B cell (primary cell): ENCODE data around the gene SLC6A20. TPM values are rescaled to one million over a fixed set of nuclear protein-coding genes. Genes with fewer than 3 reads are reported as not detected.

ENCODE experiments used
- ATAC-seq: fragments of 200-7000 bp; cut with Tn5 transposase; one replicate; pipeline ENCODE4 v1.10.0; 2021; ENCODE audit warnings: low read depth, mild to moderate bottlenecking, moderate number of reproducible peaks, moderate library complexity
- CTCF ChIA-PET: fragments of 350-600 bp; sonication (Branson Sonifier 250); formaldehyde crosslinking; loops from one replicate; lab custom pipeline; 2021; ENCODE audit warnings: antibody characterized with exemption, inconsistent platforms; lab: Charles Lee
- POLR2A ChIA-PET: fragments of 350-600 bp; sonication (Branson Sonifier 250); formaldehyde crosslinking; loops from one replicate; lab custom pipeline; 2021; ENCODE audit warnings: antibody characterized with exemption; lab: Charles Lee
- DNase-seq: peaks from one replicate; pipeline ENCODE4 v3.0.0; 2013
- H2AFZ ChIP-seq: 2 replicates; pipeline ENCODE4 v1.6.1; 2012; ENCODE audit warnings: mild to moderate bottlenecking, low read depth, low read length; ENCODE audit not compliant: insufficient read depth, poor library complexity, severe bottlenecking
- H3K27ac ChIP-seq, 2 donors: 1 replicate in 1 of 2; 2 replicates in 1 of 2; pipeline ENCODE4 v1.5.1; 2012 to 2013; ENCODE audit warnings: low read length in 2 of 2, mild to moderate bottlenecking in 2 of 2, moderate library complexity in 1 of 2
- H3K27me3 ChIP-seq, 4 experiments: fragments of 200-600 bp in 1 of 4; sonication (generic) in 1 of 4; replicated peaks in 1 of 4; 1 replicate in 2 of 4; 2 replicates in 2 of 4; pipeline versions ENCODE4 v1.6.1 to v1.7.0; 2013 to 2016; ENCODE audit warnings: low read length in 3 of 4, mild to moderate bottlenecking in 2 of 4, mixed read lengths in 1 of 4, moderate library complexity in 1 of 4; ENCODE audit not compliant: insufficient read depth in 4 of 4, control insufficient read depth in 3 of 4; ENCODE audit errors: control extremely low read depth in 1 of 4
- H3K36me3 ChIP-seq, 2 experiments: replicated peaks in 1 of 2; 1 replicate in 1 of 2; 2 replicates in 1 of 2; pipeline versions ENCODE4 v1.6.1 to v1.7.1; 2013; ENCODE audit warnings: low read length in 1 of 2; ENCODE audit not compliant: insufficient read depth in 2 of 2, control insufficient read depth in 1 of 2; ENCODE audit errors: control extremely low read depth in 1 of 2, extremely low read depth in 1 of 2
- H3K4me1 ChIP-seq, 2 donors: fragments of 200-600 bp in 1 of 2; sonication (generic) in 1 of 2; 1 replicate in 1 of 2; 2 replicates in 1 of 2; pipeline versions ENCODE4 v1.5.1 to v1.6.1; 2013 to 2017; ENCODE audit warnings: low read length in 2 of 2; ENCODE audit not compliant: control insufficient read depth in 2 of 2, insufficient read depth in 2 of 2
- H3K4me2 ChIP-seq: replicated peaks from 2 replicates; pipeline ENCODE3; 2012; ENCODE audit warnings: mild to moderate bottlenecking, low read depth, low read length; ENCODE audit not compliant: poor library complexity, severe bottlenecking
- H3K4me3 ChIP-seq, 5 experiments: fragments of 200-600 bp in 1 of 5; sonication (generic) in 1 of 5; 1 replicate in 3 of 5; 2 replicates in 2 of 5; pipeline versions ENCODE4 v1.5.1 to v1.7.0; 2011 to 2016; ENCODE audit warnings: low read length in 4 of 5, mild to moderate bottlenecking in 4 of 5, low read depth in 2 of 5, control low read depth in 1 of 5, moderate library complexity in 1 of 5; ENCODE audit not compliant: insufficient read depth in 1 of 5; ENCODE audit errors: control extremely low read depth in 1 of 5, extremely low read depth in 1 of 5
- H3K79me2 ChIP-seq: fragments of 200-600 bp; sonication (generic); one replicate; pipeline ENCODE4 v1.6.0; 2016; ENCODE audit warnings: low read length; ENCODE audit not compliant: control insufficient read depth, insufficient read depth
- H3K9ac ChIP-seq: fragments of 200-600 bp; sonication (generic); 2 replicates; pipeline ENCODE4 v1.6.1; 2017; ENCODE audit warnings: mild to moderate bottlenecking, low read length, moderate library complexity
- H3K9me3 ChIP-seq, 3 donors: one replicate each; pipeline versions ENCODE4 v1.6.1 to v1.7.1; 2013; ENCODE audit warnings: low read length in 2 of 3; ENCODE audit not compliant: control insufficient read depth in 2 of 3, insufficient read depth in 1 of 3; ENCODE audit errors: control extremely low read depth in 1 of 3
- H4K20me1 ChIP-seq: 2 replicates; pipeline ENCODE4 v1.6.0; 2012; ENCODE audit warnings: mild to moderate bottlenecking, low read length; ENCODE audit not compliant: insufficient read depth, control insufficient read depth, poor library complexity, severe bottlenecking
- H3K27ac Mint-ChIP-seq: one replicate; pipeline ENCODE4 v1.8.0; 2021; ENCODE audit warnings: mixed read lengths
- H3K27me3 Mint-ChIP-seq: one replicate; pipeline ENCODE4 v1.8.0; 2021; ENCODE audit warnings: mixed read lengths
- H3K4me1 Mint-ChIP-seq: one replicate; pipeline ENCODE4 v1.8.0; 2021; ENCODE audit warnings: mixed read lengths
- H3K4me3 Mint-ChIP-seq: one replicate; pipeline ENCODE4 v1.8.0; 2021; ENCODE audit warnings: mixed read lengths
- H3K9me3 Mint-ChIP-seq: one replicate; pipeline ENCODE4 v1.8.0; 2022; ENCODE audit warnings: mixed read lengths; ENCODE audit not compliant: insufficient read depth
- EZH2 ChIP-seq: IDR thresholded peaks from 2 replicates; pipeline ENCODE4 v1.6.1; 2012; ENCODE audit warnings: borderline replicate concordance, low read depth, mild to moderate bottlenecking, moderate library complexity, low read length; ENCODE audit not compliant: insufficient read depth, poor library complexity, severe bottlenecking
- WGBS: methylation state at CpG from one replicate; pipeline ENCODE4 v1.1.5; 2013; ENCODE audit warnings: missing lambda C conversion rate; ENCODE audit not compliant: insufficient coverage; 5-methylcytosine and 5-hydroxymethylcytosine counted together
- intact Hi-C: fragments of 100-400 bp; cut with micrococcal nuclease; formaldehyde crosslinking; loops from one replicate; pipeline ENCODE4 v1.10.0; 2022
- polyA plus RNA-seq: library from polyadenylated mRNA; depleted of rRNA; stranded (reverse); fragments of >200 nt; gene quantifications from 2 replicates; pipeline ENCODE4 v1.2.3, GENCODE V29; 2012
- total RNA-seq, 2 donors: library from RNA; stranded (reverse); fragments of 120-200 nt in 1 of 2; gene quantifications; 1 replicate in 1 of 2; 2 replicates in 1 of 2; pipeline versions ENCODE4 v1.2.3 to v1.2.4, GENCODE V29; 2013 to 2022
- TF ChIP-seq, protein P1 (sequence below): fragments of 200-600 bp; IDR thresholded peaks from one replicate; pipeline ENCODE4 v1.8.0; 2022; ENCODE audit warnings: antibody characterized with exemption, mild to moderate bottlenecking

Gene SLC6A20
- total and polyA plus RNA-seq, 2 donors (not counting 1 experiment from before 2014, with no cell fraction given) = 0.32 TPM; not detected in 1

DNA sequence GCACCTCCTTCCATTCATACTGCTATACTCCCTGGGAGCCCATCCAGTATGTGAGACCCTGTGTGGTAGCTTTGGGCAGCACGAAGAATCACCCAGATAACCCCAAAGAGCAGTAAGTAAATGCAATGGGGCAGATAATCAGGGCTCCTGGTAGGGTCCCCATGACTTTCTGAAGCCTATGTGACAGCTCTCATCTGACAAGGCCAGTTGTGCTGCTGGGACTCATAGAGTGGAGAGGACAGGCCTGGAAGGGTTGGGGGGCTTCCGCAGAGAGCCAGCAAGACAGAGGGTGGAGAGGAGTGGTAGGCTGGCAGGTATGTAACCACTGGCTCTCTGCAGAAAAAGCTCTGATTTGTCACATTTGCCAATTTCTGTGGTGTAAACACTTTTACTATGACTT, 3.2 kb upstream of the SLC6A20 start:
- H3K36me3 ChIP-seq = no peaks in the 10 kb centered on the region
- H3K4me1 ChIP-seq = peaks cover 14 to 15% of the 10 kb centered on the region in 2 donors
- H3K4me2 ChIP-seq = no peak overlapping the region
- 100% methylated on average over 1 of the region's 2 CpGs for WGBS
- peaks cover 0 to 32% (median 18%) of the 10 kb centered on the region in 4 experiments for H3K27me3 ChIP-seq
- H3K4me3 Mint-ChIP-seq = no peak overlapping the region
- no peak for ATAC-seq
- peaks cover 43% of the 10 kb centered on the region for H3K27me3 Mint-ChIP-seq
- H4K20me1 ChIP-seq = no peaks in the 10 kb centered on the region
- H2AFZ ChIP-seq = no peak overlapping the region
- TF ChIP-seq, protein P1, sequence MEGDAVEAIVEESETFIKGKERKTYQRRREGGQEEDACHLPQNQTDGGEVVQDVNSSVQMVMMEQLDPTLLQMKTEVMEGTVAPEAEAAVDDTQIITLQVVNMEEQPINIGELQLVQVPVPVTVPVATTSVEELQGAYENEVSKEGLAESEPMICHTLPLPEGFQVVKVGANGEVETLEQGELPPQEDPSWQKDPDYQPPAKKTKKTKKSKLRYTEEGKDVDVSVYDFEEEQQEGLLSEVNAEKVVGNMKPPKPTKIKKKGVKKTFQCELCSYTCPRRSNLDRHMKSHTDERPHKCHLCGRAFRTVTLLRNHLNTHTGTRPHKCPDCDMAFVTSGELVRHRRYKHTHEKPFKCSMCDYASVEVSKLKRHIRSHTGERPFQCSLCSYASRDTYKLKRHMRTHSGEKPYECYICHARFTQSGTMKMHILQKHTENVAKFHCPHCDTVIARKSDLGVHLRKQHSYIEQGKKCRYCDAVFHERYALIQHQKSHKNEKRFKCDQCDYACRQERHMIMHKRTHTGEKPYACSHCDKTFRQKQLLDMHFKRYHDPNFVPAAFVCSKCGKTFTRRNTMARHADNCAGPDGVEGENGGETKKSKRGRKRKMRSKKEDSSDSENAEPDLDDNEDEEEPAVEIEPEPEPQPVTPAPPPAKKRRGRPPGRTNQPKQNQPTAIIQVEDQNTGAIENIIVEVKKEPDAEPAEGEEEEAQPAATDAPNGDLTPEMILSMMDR = no peak
- no peak for TF ChIP-seq EZH2
- intact Hi-C loops = no loop called here
- ChIA-PET POLR2A (no interaction called here), CTCF (interaction anchor here (0.7 kb wide), 1 partner anchor 1050 kb away, joined by 3 read pairs; no protein-coding TSS in a partner anchor)
- H3K27ac Mint-ChIP-seq = no peak overlapping the region
- no peak for DNase-seq
- peaks cover 15% of the 10 kb centered on the region for H3K4me1 Mint-ChIP-seq
- no peaks in the 10 kb centered on the region for H3K79me2 ChIP-seq
- peaks cover 0 to 4% (median 0%) of the 10 kb centered on the region in 3 donors for H3K9me3 ChIP-seq
- H3K4me3 ChIP-seq = no peak overlapping the region
- H3K27ac ChIP-seq = no peak overlapping the region
- H3K9me3 Mint-ChIP-seq = no peaks in the 10 kb centered on the region
- H3K9ac ChIP-seq = no peak overlapping the region

DNA sequence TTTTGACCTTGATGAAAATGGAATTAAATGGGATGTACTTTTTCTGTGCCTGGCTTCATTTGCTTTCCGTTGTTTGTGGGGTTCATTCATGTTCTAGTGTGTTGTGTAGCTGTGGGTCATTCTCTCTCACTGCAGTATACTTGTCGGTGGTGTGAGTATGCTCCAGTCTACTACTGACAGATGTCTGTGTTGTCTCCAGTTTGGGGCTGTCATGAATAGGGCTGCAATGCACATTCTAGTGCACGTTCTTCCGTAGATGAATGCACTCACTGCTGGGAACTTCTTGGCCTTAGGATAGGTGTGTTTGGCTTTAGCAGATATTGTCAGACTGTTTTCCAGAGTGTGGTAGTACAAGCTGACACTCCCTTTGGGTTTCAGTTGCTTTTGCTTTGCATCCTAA, 1.7 kb upstream of the SLC6A20 start:
- peaks cover 0 to 32% (median 18%) of the 10 kb centered on the region in 4 experiments for H3K27me3 ChIP-seq
- no peak overlapping the region for H3K4me2 ChIP-seq
- H4K20me1 ChIP-seq = no peaks in the 10 kb centered on the region
- H3K4me1 ChIP-seq = peaks cover 14 to 15% of the 10 kb centered on the region in 2 donors
- Mint-ChIP-seq H3K27ac (no peak overlapping the region), H3K27me3 (peaks cover 43% of the 10 kb centered on the region), H3K4me3 (no peak overlapping the region), H3K9me3 (no peaks in the 10 kb centered on the region), H3K4me1 (peaks cover 17% of the 10 kb centered on the region)
- CTCF ChIA-PET = interaction anchor here (1.2 kb wide), 1 partner anchor 8 kb away, joined by 5 read pairs; no protein-coding TSS in a partner anchor
- peaks cover 0 to 4% (median 0%) of the 10 kb centered on the region in 3 donors for H3K9me3 ChIP-seq
- intact Hi-C loops = no loop called here
- DNase-seq (no peak), ATAC-seq (no peak)
- no peak overlapping the region for H2AFZ ChIP-seq
- no peak overlapping the region for H3K4me3 ChIP-seq
- no peaks in the 10 kb centered on the region for H3K79me2 ChIP-seq
- no peaks in the 10 kb centered on the region for H3K36me3 ChIP-seq
- POLR2A ChIA-PET = no interaction called here
- no peak overlapping the region for H3K9ac ChIP-seq
- TF ChIP-seq, protein P1 = no peak
- TF ChIP-seq EZH2 = no peak
- 100% methylated on average over 3 of the region's 4 CpGs for WGBS
- H3K27ac ChIP-seq = no peak overlapping the region
